Erythroblast (primary cell): Measurements from ENCODE around the gene FGA.

Experiments used
- GATA1 ChIP-seq: IDR thresholded peaks from 2 replicates; pipeline ENCODE4 v1.6.1; 2011; ENCODE audit warnings: low read depth, mild to moderate bottlenecking, control low read depth, low read length, moderate library complexity
- POLR2A ChIP-seq: IDR thresholded peaks from 2 replicates; pipeline ENCODE4 v1.6.1; 2011; ENCODE audit warnings: mild to moderate bottlenecking, low read length

DNA sequence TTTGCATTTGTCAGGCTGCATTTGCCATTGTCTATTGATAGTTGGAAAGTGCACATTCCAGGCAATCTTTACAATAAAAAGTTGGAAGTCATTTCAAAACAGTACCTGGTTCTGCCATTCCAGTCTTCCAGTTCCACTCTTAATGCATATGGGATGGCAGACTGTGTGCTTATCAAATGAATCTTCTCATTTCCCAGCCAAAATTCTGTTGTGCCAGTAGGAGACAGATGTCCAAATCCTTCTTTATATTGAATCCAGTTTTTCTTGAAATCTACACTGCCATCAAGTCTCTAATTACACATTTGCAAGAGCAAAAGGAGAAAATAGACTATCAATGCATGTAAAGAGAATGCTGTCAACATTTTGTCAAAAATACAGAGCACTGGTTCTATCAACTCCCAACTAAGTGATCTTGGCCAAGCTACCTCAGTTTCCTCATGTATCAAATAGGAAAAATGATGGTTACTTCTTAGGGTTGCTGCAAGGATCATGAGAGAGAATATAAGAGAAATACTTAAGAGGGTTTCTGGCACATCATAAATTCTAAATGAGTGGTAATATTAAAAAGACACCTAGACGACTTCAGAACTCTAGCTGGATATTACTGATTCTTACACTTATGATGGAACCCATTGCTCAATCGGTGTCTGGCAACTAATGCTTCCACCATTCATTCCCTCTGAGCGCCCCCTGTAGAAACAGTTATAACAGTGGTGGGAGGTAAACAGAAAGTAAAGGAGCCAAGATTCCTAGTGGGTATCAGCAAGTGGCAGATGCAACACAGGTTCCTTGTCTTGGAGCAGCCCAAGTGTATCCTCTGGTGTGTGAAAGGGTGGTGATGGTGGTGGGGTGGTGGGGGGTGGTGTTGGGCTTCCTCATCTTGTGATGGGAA lies 18.1 kb upstream of the FGA start:
- TF ChIP-seq POLR2A (no peak), GATA1 (no peak)
